Keratinocyte (primary cell): ENCODE measurements around the gene FMOD. TPM values are rescaled to one million over a fixed set of nuclear protein-coding genes. Genes with fewer than 3 reads are reported as not detected.

Experiments used
- DNase-seq: peaks from one replicate; pipeline ENCODE4 v3.0.0-alpha.2; 2011; ENCODE audit warnings: low read depth, missing footprints, low spot score
- FAIRE-seq: peaks from 2 replicates; lab custom pipeline; 2011; peaks lifted over from hg19 to GRCh38; lab: Jason Lieb, UNC
- H2AFZ ChIP-seq: 2 replicates; pipeline ENCODE4 v1.6.0; 2012; ENCODE audit warnings: low read length, control low read depth, inconsistent platforms; ENCODE audit not compliant: control insufficient read depth
- H3K27ac ChIP-seq: 2 replicates; pipeline ENCODE4 v1.5.1; 2011; ENCODE audit warnings: low read length; ENCODE audit not compliant: control insufficient read depth, insufficient read depth
- H3K27me3 ChIP-seq: 3 replicates; pipeline ENCODE4 v1.6.0; 2011; ENCODE audit warnings: low read length; ENCODE audit not compliant: control insufficient read depth, insufficient read depth; ENCODE audit errors: extremely low read depth
- H3K36me3 ChIP-seq, 2 experiments: 2 replicates in 1 of 2; 3 replicates in 1 of 2; pipeline ENCODE4 v1.5.1; 2011; ENCODE audit warnings: low read length in 2 of 2, mild to moderate bottlenecking in 1 of 2; ENCODE audit not compliant: control insufficient read depth in 2 of 2, insufficient read depth in 2 of 2; ENCODE audit errors: extremely low read depth in 1 of 2
- H3K4me1 ChIP-seq: 3 replicates; pipeline ENCODE4 v1.5.1; 2011; ENCODE audit warnings: low read length; ENCODE audit not compliant: control insufficient read depth, insufficient read depth; ENCODE audit errors: extremely low read depth
- H3K4me2 ChIP-seq: 3 replicates; pipeline ENCODE4 v1.6.0; 2011; ENCODE audit warnings: low read depth, low read length; ENCODE audit not compliant: control insufficient read depth, insufficient read depth; ENCODE audit errors: extremely low read depth
- H3K4me3 ChIP-seq, 3 experiments: fragments of 200-600 bp in 1 of 3; sonication (generic) in 1 of 3; 2 replicates in 2 of 3; 3 replicates in 1 of 3; pipeline ENCODE4 v1.5.1; 2011 to 2016; ENCODE audit warnings: low read length in 3 of 3, mild to moderate bottlenecking in 3 of 3, control low read depth in 2 of 3, inconsistent platforms in 1 of 3, low read depth in 1 of 3, mixed read lengths in 1 of 3, mixed run types in 1 of 3, moderate library complexity in 1 of 3; ENCODE audit not compliant: control insufficient read depth in 2 of 3, insufficient read depth in 2 of 3; ENCODE audit errors: extremely low read depth in 1 of 3
- H3K79me2 ChIP-seq: 2 replicates; pipeline ENCODE4 v1.6.0; 2012; ENCODE audit warnings: low read length; ENCODE audit not compliant: control insufficient read depth, insufficient read depth
- H3K9ac ChIP-seq: 3 replicates; pipeline ENCODE4 v1.6.0; 2011; ENCODE audit warnings: low read length; ENCODE audit not compliant: control insufficient read depth, insufficient read depth; ENCODE audit errors: extremely low read depth
- H3K9me1 ChIP-seq: 3 replicates; pipeline ENCODE4 v1.6.0; 2011; ENCODE audit warnings: low read length; ENCODE audit not compliant: control insufficient read depth, insufficient read depth; ENCODE audit errors: extremely low read depth
- H3K9me3 ChIP-seq: 2 replicates; pipeline ENCODE4 v1.5.1; 2012; ENCODE audit warnings: low read depth, low read length; ENCODE audit not compliant: control insufficient read depth
- H4K20me1 ChIP-seq: 3 replicates; pipeline ENCODE4 v1.6.0; 2011; ENCODE audit warnings: low read length; ENCODE audit not compliant: control insufficient read depth, insufficient read depth; ENCODE audit errors: extremely low read depth
- EZH2 ChIP-seq: IDR thresholded peaks from one replicate; pipeline ENCODE4 v1.6.1; 2012; ENCODE audit warnings: inconsistent platforms, mild to moderate bottlenecking, low read length, moderate library complexity
- dilution Hi-C: fragments of 300-500 bp; cut with MboI; formaldehyde crosslinking; loops from one replicate; pipeline ENCODE4 v1.7.0; 2020; ENCODE audit warnings: low sequenced_read_pairs; ENCODE audit not compliant: extremely low pct_ligation_motif_present
- polyA plus RNA-seq, 5 experiments: library from polyadenylated mRNA; depleted of rRNA in 3 of 5; stranded (reverse) in 3 of 5; stranded (forward) in 1 of 5; unstranded in 1 of 5; fragments of >200 nt; gene quantifications; 1 replicate in 1 of 5; 2 replicates in 3 of 5; 3 replicates in 1 of 5; pipeline versions ENCODE4 v1.2.1 to v1.2.3, GENCODE V29; 2011 to 2012; ENCODE audit warnings: missing spikeins in 2 of 5, low read depth in 1 of 5, low replicate concordance in 1 of 5
- TF ChIP-seq, protein P1 (sequence below), 3 experiments: IDR thresholded peaks in 1 of 3; conservative IDR thresholded peaks in 1 of 3; optimal IDR thresholded peaks in 1 of 3; 2 replicates in 2 of 3; 3 replicates in 1 of 3; pipeline versions ENCODE3 to v1.5.1; 2011; ENCODE audit warnings: low read length in 3 of 3, mild to moderate bottlenecking in 3 of 3, moderate library complexity in 2 of 3, control low read depth in 1 of 3, inconsistent platforms in 1 of 3; ENCODE audit not compliant: insufficient read depth in 2 of 3; ENCODE audit errors: extremely low read depth in 1 of 3

FMOD gene
- polyA plus RNA-seq, 1 donor (not counting 4 experiments of a cell fraction or from before 2014, with no cell fraction given): 0.47 TPM

DNA sequence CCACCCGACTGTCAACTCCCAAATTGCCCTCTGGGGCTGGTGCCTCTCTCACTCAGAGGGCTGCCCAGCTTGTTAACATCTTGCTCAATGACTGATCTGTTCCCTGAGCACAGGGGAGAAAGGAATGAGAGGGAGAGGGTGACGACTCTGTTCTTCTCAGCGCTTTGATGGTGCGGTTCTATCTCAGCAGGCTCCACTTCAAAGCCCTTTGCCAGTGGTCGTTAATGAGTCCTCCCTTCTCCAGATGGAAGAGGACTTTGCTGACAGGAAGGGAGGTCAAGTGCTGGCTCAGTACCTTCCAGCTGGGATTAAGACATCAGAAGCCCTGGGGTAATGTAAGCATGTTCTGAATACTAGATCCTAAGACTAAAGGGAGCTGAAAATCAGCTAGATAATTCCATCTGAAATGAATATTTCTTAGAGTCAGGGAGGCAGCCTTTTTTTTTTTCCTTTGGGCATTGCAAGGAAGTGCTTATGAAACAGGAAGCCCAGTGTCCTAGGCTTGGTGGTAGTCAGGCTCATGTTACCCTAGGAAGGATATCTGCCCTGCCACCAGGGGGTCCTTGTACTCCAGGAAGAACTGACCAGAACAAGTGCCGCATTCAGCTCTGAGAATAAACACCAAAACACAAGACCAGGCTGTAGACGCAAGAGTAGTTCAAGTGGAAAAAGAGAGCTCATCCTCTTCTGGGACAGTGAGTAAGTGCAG, 4.7 kb downstream of the FMOD start:
- Histone ChIP-seq H3K4me3 (no peak overlapping the region), H3K4me2 (no peak overlapping the region), H3K27me3 (peaks cover 4% of the 10 kb centered on the region), H3K27ac (no peak overlapping the region), H3K36me3 (no peaks in the 10 kb centered on the region), H4K20me1 (no peaks in the 10 kb centered on the region), H3K9ac (no peak overlapping the region), H3K4me1 (peaks cover 4% of the 10 kb centered on the region), H2AFZ (no peak overlapping the region), H3K9me1 (no peaks in the 10 kb centered on the region), H3K9me3 (no peaks in the 10 kb centered on the region), H3K79me2 (no peaks in the 10 kb centered on the region)
- FAIRE-seq: no peak
- no peak for DNase-seq
- TF ChIP-seq, protein P1, sequence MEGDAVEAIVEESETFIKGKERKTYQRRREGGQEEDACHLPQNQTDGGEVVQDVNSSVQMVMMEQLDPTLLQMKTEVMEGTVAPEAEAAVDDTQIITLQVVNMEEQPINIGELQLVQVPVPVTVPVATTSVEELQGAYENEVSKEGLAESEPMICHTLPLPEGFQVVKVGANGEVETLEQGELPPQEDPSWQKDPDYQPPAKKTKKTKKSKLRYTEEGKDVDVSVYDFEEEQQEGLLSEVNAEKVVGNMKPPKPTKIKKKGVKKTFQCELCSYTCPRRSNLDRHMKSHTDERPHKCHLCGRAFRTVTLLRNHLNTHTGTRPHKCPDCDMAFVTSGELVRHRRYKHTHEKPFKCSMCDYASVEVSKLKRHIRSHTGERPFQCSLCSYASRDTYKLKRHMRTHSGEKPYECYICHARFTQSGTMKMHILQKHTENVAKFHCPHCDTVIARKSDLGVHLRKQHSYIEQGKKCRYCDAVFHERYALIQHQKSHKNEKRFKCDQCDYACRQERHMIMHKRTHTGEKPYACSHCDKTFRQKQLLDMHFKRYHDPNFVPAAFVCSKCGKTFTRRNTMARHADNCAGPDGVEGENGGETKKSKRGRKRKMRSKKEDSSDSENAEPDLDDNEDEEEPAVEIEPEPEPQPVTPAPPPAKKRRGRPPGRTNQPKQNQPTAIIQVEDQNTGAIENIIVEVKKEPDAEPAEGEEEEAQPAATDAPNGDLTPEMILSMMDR (optimal IDR thresholded peaks at IDR 0.05 in 1 of 3, IDR thresholded peaks at IDR 0.05 in 1 of 3, conservative IDR thresholded peaks at IDR 0.05 in 1 of 3; ENCODE audit: extremely low read depth in 1 of 3, insufficient read depth in 2 of 3, low read length in 3 of 3): no peak
- no peak for TF ChIP-seq EZH2
- dilution Hi-C loops: no loop called here

GRCh38 chr1:203343956-203344754, 6.8 kb downstream of the FMOD start:
- Histone ChIP-seq H3K27ac (no peak overlapping the region), H4K20me1 (no peaks in the 10 kb centered on the region), H3K4me2 (no peak overlapping the region), H3K27me3 (peaks cover 4% of the 10 kb centered on the region), H2AFZ (no peak overlapping the region), H3K4me3 (no peak overlapping the region), H3K9me1 (no peaks in the 10 kb centered on the region), H3K4me1 (peaks cover 14% of the 10 kb centered on the region), H3K79me2 (no peaks in the 10 kb centered on the region), H3K36me3 (no peaks in the 10 kb centered on the region), H3K9me3 (no peaks in the 10 kb centered on the region), H3K9ac (no peak overlapping the region)
- TF ChIP-seq, protein P1 (optimal IDR thresholded peaks at IDR 0.05 in 1 of 3, IDR thresholded peaks at IDR 0.05 in 1 of 3, conservative IDR thresholded peaks at IDR 0.05 in 1 of 3; ENCODE audit: extremely low read depth in 1 of 3, insufficient read depth in 2 of 3, low read length in 3 of 3): no peak
- TF ChIP-seq EZH2: no peak
- dilution Hi-C loops: no loop called here
- FAIRE-seq (no peak), DNase-seq (no peak)
